Measurements from ENCODE around the gene ACTR5. TPM values are rescaled to one million over a fixed set of nuclear protein-coding genes. Genes with fewer than 3 reads are reported as not detected.

ACTR5 gene
- polyA plus RNA-seq, 3 donors = 3.1 to 5.0 (median 3.5) TPM

GRCh38 chr20:38757145-38757775 is 9.0 kb downstream of the ACTR5 start:
- H3K27ac ChIP-seq (ENCODE audit: low read depth, low read length) = no peak overlapping the region
- 70 to 91% (median 81%) methylated on average over 7 of the region's 7 CpGs for WGBS, 3 donors

GRCh38 chr20:38759106-38759505 is 10.8 kb downstream of the ACTR5 start:
- H3K27ac ChIP-seq (ENCODE audit: low read depth, low read length) = no peak overlapping the region
- 94 to 96% (median 95%) methylated on average over 7 of the region's 7 CpGs for WGBS, 3 donors

GRCh38 chr20:38760978-38761377 is 12.7 kb downstream of the ACTR5 start:
- WGBS, 3 donors = 95 to 96% (median 95%) methylated on average over 4 of the region's 4 CpGs
- H3K27ac ChIP-seq (ENCODE audit: low read depth, low read length) = no peak overlapping the region

- no peak overlapping the region for H3K27ac ChIP-seq (ENCODE audit: low read depth, low read length)
Measured at GRCh38 chr20:38762174-38762573, 13.9 kb downstream of the ACTR5 start.

GRCh38 chr20:38763616-38764015 is 15.4 kb downstream of the ACTR5 start:
- 70 to 85% (median 80%) methylated on average over 1 of the region's 1 CpG for WGBS, 3 donors
- no peak overlapping the region for H3K27ac ChIP-seq (ENCODE audit: low read depth, low read length)

- no peak overlapping the region for H3K27ac ChIP-seq (ENCODE audit: low read depth, low read length)
- 73 to 87% (median 76%) methylated on average over 11 of the region's 11 CpGs for WGBS, 3 donors
Measured at GRCh38 chr20:38764567-38765318, 16.5 kb downstream of the ACTR5 start.

- no peak overlapping the region for H3K27ac ChIP-seq (ENCODE audit: low read depth, low read length)
- WGBS, 3 donors = 43 to 86% (median 82%) methylated on average over 4 of the region's 4 CpGs
Measured at GRCh38 chr20:38766071-38766470, 17.8 kb downstream of the ACTR5 start.

- 92 to 96% (median 93%) methylated on average over 13 of the region's 13 CpGs for WGBS, 3 donors
- H3K27ac ChIP-seq (ENCODE audit: low read depth, low read length) = no peak overlapping the region
Measured at GRCh38 chr20:38769376-38770295, 21.4 kb downstream of the ACTR5 start.

GRCh38 chr20:38770546-38770945 is 22.3 kb downstream of the ACTR5 start:
- H3K27ac ChIP-seq (ENCODE audit: low read depth, low read length) = no peak overlapping the region
- WGBS, 3 donors = 85 to 90% (median 89%) methylated on average over 3 of the region's 3 CpGs

GRCh38 chr20:38770970-38771369 is 22.7 kb downstream of the ACTR5 start:
- no peak overlapping the region for H3K27ac ChIP-seq (ENCODE audit: low read depth, low read length)
- WGBS, 3 donors = 83 to 91% (median 91%) methylated on average over 7 of the region's 7 CpGs

GRCh38 chr20:38771621-38772020 is 23.4 kb downstream of the ACTR5 start:
- 83 to 96% (median 95%) methylated on average over 7 of the region's 7 CpGs for WGBS, 3 donors
- H3K27ac ChIP-seq (ENCODE audit: low read depth, low read length) = no peak overlapping the region

GRCh38 chr20:38774167-38774566 is 25.9 kb downstream of the ACTR5 start:
- WGBS, 3 donors = 78 to 100% (median 96%) methylated on average over 2 of the region's 2 CpGs
- H3K27ac ChIP-seq (ENCODE audit: low read depth, low read length) = no peak overlapping the region

GRCh38 chr20:38776363-38776762 is 28.1 kb downstream of the ACTR5 start:
- WGBS, 3 donors = 97 to 98% (median 98%) methylated on average over 10 to 11 of the region's 11 CpGs
- no peak overlapping the region for H3K27ac ChIP-seq (ENCODE audit: low read depth, low read length)

- H3K27ac ChIP-seq (ENCODE audit: low read depth, low read length) = no peak overlapping the region
- 67 to 70% (median 68%) methylated on average over 19 of the region's 19 CpGs for WGBS, 3 donors
Measured at GRCh38 chr20:38779247-38780097, 31.2 kb downstream of the ACTR5 start.

GRCh38 chr20:38782275-38782674 is 34.0 kb downstream of the ACTR5 start:
- WGBS, 3 donors = 52 to 70% (median 67%) methylated on average over 3 of the region's 3 CpGs
- no peak overlapping the region for H3K27ac ChIP-seq (ENCODE audit: low read depth, low read length)

GRCh38 chr20:38787870-38788269 is 39.6 kb downstream of the ACTR5 start:
- no peak overlapping the region for H3K27ac ChIP-seq (ENCODE audit: low read depth, low read length)
- WGBS, 3 donors = 84 to 96% (median 95%) methylated on average over 7 of the region's 7 CpGs

- 71 to 88% (median 87%) methylated on average over 7 of the region's 7 CpGs for WGBS, 3 donors
- H3K27ac ChIP-seq (ENCODE audit: low read depth, low read length) = no peak overlapping the region
Measured at GRCh38 chr20:38789503-38790199, 41.4 kb downstream of the ACTR5 start.
